CD14-positive monocyte (primary cell): Measurements from ENCODE around the gene TMEM134. TPM values are rescaled to one million over a fixed set of nuclear protein-coding genes. Genes with fewer than 3 reads are reported as not detected.

ENCODE experiments used
- DNase-seq, 3 donors: peaks; one replicate each; pipeline ENCODE4 v3.0.0-alpha.2; 2011 to 2022
- H2AFZ ChIP-seq: 2 replicates; pipeline ENCODE4 v1.6.0; 2012; ENCODE audit warnings: mild to moderate bottlenecking, low read depth, low read length, inconsistent platforms; ENCODE audit not compliant: insufficient read depth, poor library complexity, severe bottlenecking
- H3K27ac ChIP-seq, 2 donors: 1 replicate in 1 of 2; 2 replicates in 1 of 2; pipeline ENCODE4 v1.5.1; 2012 to 2013; ENCODE audit warnings: low read length in 2 of 2, control low read depth in 1 of 2, inconsistent platforms in 1 of 2, low read depth in 1 of 2, mild to moderate bottlenecking in 1 of 2
- H3K27me3 ChIP-seq, 2 donors: one replicate each; pipeline versions ENCODE4 v1.6.0 to v1.6.1; 2011 to 2013; ENCODE audit warnings: low read length in 2 of 2; ENCODE audit not compliant: control insufficient read depth in 2 of 2, insufficient read depth in 2 of 2
- H3K36me3 ChIP-seq, 2 donors: replicated peaks in 1 of 2; 1 replicate in 1 of 2; 2 replicates in 1 of 2; pipeline versions ENCODE4 v1.5.1 to v1.6.1; 2012 to 2013; ENCODE audit warnings: low read length in 2 of 2, control low read depth in 1 of 2, inconsistent platforms in 1 of 2, mild to moderate bottlenecking in 1 of 2; ENCODE audit not compliant: insufficient read depth in 2 of 2, control insufficient read depth in 1 of 2
- H3K4me1 ChIP-seq, 2 donors: 1 replicate in 1 of 2; 2 replicates in 1 of 2; pipeline versions ENCODE4 v1.5.1 to v1.6.1; 2012 to 2013; ENCODE audit warnings: low read length in 2 of 2, control low read depth in 1 of 2, inconsistent platforms in 1 of 2, mild to moderate bottlenecking in 1 of 2, moderate library complexity in 1 of 2; ENCODE audit not compliant: insufficient read depth in 2 of 2, control insufficient read depth in 1 of 2
- H3K4me2 ChIP-seq: replicated peaks from 2 replicates; pipeline ENCODE3; 2012; ENCODE audit warnings: low read length, moderate library complexity, mild to moderate bottlenecking; ENCODE audit not compliant: poor library complexity, severe bottlenecking; ENCODE audit errors: extremely low read depth
- H3K4me3 ChIP-seq, 3 experiments: fragments of 200-600 bp in 1 of 3; sonication (generic) in 1 of 3; replicated peaks in 1 of 3; 1 replicate in 2 of 3; 2 replicates in 1 of 3; pipeline ENCODE4 v1.5.1; 2011 to 2013; ENCODE audit warnings: low read length in 3 of 3, mild to moderate bottlenecking in 3 of 3, control low read depth in 2 of 3, low read depth in 2 of 3, inconsistent platforms in 1 of 3, moderate library complexity in 1 of 3
- H3K79me2 ChIP-seq: 2 replicates; pipeline ENCODE4 v1.6.0; 2012; ENCODE audit warnings: mild to moderate bottlenecking, control low read depth, inconsistent platforms, low read length, moderate library complexity; ENCODE audit not compliant: insufficient read depth
- H3K9ac ChIP-seq: 2 replicates; pipeline ENCODE4 v1.6.0; 2017; ENCODE audit warnings: low read length, mild to moderate bottlenecking; ENCODE audit not compliant: insufficient read depth, poor library complexity, severe bottlenecking
- H3K9me3 ChIP-seq, 2 donors: replicated peaks in 1 of 2; 1 replicate in 1 of 2; 2 replicates in 1 of 2; pipeline versions ENCODE4 v1.5.1 to v1.6.1; 2012 to 2013; ENCODE audit warnings: low read length in 2 of 2, control low read depth in 1 of 2; ENCODE audit not compliant: control insufficient read depth in 1 of 2, insufficient read depth in 1 of 2
- H4K20me1 ChIP-seq: 2 replicates; pipeline ENCODE4 v1.6.0; 2012; ENCODE audit warnings: mild to moderate bottlenecking, low read length, control low read depth, moderate library complexity; ENCODE audit not compliant: insufficient read depth
- H3K27ac Mint-ChIP-seq, 7 donors: one replicate each; pipeline ENCODE4 v1.8.0; 2020; ENCODE audit warnings: mild to moderate bottlenecking in 7 of 7, mixed read lengths in 7 of 7, moderate library complexity in 6 of 7, inconsistent platforms in 2 of 7
- H3K27me3 Mint-ChIP-seq, 3 donors: one replicate each; pipeline ENCODE4 v1.8.0; 2021 to 2022; ENCODE audit warnings: low read depth in 3 of 3, mild to moderate bottlenecking in 3 of 3, mixed read lengths in 3 of 3, moderate library complexity in 3 of 3, inconsistent platforms in 1 of 3
- H3K36me3 Mint-ChIP-seq, 2 donors: one replicate each; pipeline ENCODE4 v1.8.0; 2020; ENCODE audit warnings: mixed read lengths in 2 of 2, inconsistent platforms in 1 of 2, mild to moderate bottlenecking in 1 of 2
- H3K4me1 Mint-ChIP-seq: one replicate; pipeline ENCODE4 v1.8.0; 2020; ENCODE audit warnings: mild to moderate bottlenecking, mixed read lengths
- H3K4me3 Mint-ChIP-seq, 2 donors: one replicate each; pipeline ENCODE4 v1.8.0; 2020; ENCODE audit warnings: mild to moderate bottlenecking in 2 of 2, mixed read lengths in 2 of 2, moderate library complexity in 1 of 2
- H3K9me3 Mint-ChIP-seq, 7 donors: one replicate each; pipeline ENCODE4 v1.8.0; 2020 to 2022; ENCODE audit warnings: mixed read lengths in 7 of 7, mild to moderate bottlenecking in 6 of 7, moderate library complexity in 6 of 7, inconsistent platforms in 2 of 7
- WGBS: methylation state at CpG from one replicate; pipeline ENCODE4 v1.1.5; 2013; ENCODE audit warnings: missing lambda C conversion rate; ENCODE audit not compliant: insufficient coverage; 5-methylcytosine and 5-hydroxymethylcytosine counted together
- intact Hi-C, 2 donors: fragments of 100-400 bp; cut with micrococcal nuclease; formaldehyde crosslinking; loops; one replicate each; pipeline versions ENCODE4 v1.15.0 to v1.15.1; 2023
- polyA plus RNA-seq, 3 donors: library from polyadenylated mRNA; depleted of rRNA in 1 of 3; unstranded in 2 of 3; stranded (reverse) in 1 of 3; fragments of 300-500 nt in 2 of 3; fragments of >200 nt in 1 of 3; fragmentation: Illumina TruSeq in 2 of 3; gene quantifications; 1 replicate in 2 of 3; 2 replicates in 1 of 3; pipeline ENCODE4 v1.2.3, GENCODE V29; 2012 to 2021
- TF ChIP-seq, protein P1 (sequence below): fragments of 200-600 bp; IDR thresholded peaks from one replicate; pipeline ENCODE4 v1.8.0; 2022; ENCODE audit warnings: antibody characterized with exemption, mild to moderate bottlenecking

TMEM134 gene
- polyA plus RNA-seq, 3 donors: 67.4 to 104 (median 76.8) TPM

DNA sequence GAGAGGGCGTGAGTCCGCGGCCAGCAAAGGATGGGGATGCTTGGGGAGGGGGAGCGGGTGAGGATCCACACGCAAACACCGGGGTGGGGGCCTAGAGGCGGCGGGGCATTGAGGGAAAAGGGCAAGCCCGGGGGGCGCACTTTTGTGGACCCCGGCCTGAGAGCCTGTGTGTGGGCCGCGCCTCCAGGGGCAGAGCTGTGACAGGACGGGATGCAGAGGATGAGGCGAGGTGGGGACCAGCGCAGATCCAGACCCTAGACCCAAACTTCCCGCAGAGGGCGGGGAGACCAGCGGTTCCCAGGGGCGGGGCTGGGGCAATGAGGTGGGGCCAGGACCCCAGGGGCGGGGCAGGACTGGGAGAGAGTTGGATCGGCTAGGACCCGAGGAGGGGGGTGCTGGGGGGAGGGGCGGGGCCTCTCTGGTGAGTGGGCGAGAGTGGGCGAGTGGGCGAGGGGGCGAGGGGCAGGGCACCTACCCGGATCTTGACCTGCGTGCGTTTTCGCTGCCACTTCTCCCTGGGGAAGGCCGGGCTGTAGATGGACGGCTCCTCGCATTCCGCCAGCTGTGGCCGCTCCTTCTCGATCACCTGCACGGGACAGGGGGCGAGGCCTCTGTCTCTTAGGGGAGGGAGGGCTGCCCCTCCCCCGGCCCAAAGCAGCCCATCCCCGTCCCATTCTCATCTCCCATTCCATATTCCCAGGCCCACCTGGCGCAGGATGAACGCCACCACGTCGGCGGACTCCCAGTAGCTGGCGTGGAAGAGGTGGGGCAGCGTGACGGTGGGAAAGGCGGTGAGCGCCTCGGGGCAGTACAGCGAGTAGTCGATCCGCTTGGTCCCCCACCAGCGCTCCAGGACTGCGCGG lies 25.6 kb upstream of the TMEM134 start:
- H3K4me2 ChIP-seq: no peak overlapping the region
- H3K27me3 ChIP-seq: no peaks in the 10 kb centered on the region
- no peaks in the 10 kb centered on the region for H3K9me3 ChIP-seq
- H3K27me3 Mint-ChIP-seq: no peaks in the 10 kb centered on the region
- no peaks in the 10 kb centered on the region for H3K4me1 Mint-ChIP-seq
- intact Hi-C loops: no loop called here
- H3K79me2 ChIP-seq: peaks cover 6% of the 10 kb centered on the region
- no peak overlapping the region for H2AFZ ChIP-seq
- no peaks in the 10 kb centered on the region for H3K4me1 ChIP-seq
- H3K9me3 Mint-ChIP-seq: no peaks in the 10 kb centered on the region
- peaks cover 91 to 100% of the 10 kb centered on the region in 2 donors for H3K36me3 ChIP-seq
- no peak overlapping the region for H3K9ac ChIP-seq
- no peak for DNase-seq
- TF ChIP-seq, protein P1, sequence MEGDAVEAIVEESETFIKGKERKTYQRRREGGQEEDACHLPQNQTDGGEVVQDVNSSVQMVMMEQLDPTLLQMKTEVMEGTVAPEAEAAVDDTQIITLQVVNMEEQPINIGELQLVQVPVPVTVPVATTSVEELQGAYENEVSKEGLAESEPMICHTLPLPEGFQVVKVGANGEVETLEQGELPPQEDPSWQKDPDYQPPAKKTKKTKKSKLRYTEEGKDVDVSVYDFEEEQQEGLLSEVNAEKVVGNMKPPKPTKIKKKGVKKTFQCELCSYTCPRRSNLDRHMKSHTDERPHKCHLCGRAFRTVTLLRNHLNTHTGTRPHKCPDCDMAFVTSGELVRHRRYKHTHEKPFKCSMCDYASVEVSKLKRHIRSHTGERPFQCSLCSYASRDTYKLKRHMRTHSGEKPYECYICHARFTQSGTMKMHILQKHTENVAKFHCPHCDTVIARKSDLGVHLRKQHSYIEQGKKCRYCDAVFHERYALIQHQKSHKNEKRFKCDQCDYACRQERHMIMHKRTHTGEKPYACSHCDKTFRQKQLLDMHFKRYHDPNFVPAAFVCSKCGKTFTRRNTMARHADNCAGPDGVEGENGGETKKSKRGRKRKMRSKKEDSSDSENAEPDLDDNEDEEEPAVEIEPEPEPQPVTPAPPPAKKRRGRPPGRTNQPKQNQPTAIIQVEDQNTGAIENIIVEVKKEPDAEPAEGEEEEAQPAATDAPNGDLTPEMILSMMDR: no peak
- H3K4me3 ChIP-seq: no peak overlapping the region
- H3K27ac ChIP-seq: no peak overlapping the region
- no peak overlapping the region for H3K4me3 Mint-ChIP-seq
- H3K36me3 Mint-ChIP-seq: peaks cover 64 to 96% of the 10 kb centered on the region in 2 donors
- no peak overlapping the region for H3K27ac Mint-ChIP-seq
- whole genome bisulfite sequencing: 97% methylated on average over 40 of the region's 59 CpGs
- H4K20me1 ChIP-seq: peaks cover 90% of the 10 kb centered on the region

DNA sequence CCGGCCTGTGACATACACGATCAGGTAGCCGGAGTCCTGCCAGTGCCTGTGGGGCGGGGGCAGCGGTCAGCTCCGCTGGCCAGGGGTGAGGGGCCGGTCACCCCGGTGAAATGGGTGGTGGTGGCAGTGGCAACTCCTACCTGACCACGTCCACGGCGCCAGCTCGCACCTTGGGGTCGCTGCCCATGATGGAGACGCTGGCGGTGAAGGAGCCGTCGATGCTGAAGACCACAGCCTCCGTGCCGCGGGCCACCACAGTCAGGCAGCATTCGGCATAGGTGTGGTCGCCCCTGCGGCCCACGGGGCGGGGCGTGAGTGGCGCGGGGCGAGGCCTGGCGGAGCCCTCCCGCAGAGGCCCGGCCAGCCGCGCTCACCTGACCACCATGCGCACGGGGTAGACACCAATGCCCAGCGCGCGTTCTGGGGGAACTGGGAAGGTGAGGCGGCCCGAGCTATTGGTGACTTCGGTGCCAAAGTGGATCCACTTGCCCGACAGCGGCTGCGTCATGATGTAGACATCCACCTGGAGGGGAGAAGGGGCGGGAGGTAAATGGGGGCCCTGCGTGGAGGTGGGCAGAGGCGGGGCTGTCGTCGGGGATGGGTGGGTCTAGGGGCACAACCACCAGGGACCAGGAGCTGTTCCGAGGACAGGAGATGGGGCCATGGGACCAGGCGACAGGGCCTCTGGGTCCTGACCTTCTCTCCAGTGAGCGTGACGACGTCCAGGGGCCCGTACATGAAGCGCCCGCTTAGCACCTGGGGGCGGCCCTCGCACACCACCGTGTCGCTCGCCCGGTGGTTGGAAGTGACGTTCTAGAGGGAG lies 24.7 kb upstream of the TMEM134 start:
- Histone ChIP-seq H3K4me2 (no peak overlapping the region), H3K79me2 (peaks cover 6% of the 10 kb centered on the region), H3K4me3 (no peak overlapping the region), H3K27me3 (no peaks in the 10 kb centered on the region), H3K9ac (no peak overlapping the region), H3K36me3 (peaks cover 94 to 100% of the 10 kb centered on the region in 2 donors), H3K27ac (no peak overlapping the region), H4K20me1 (peaks cover 92% of the 10 kb centered on the region), H3K4me1 (no peaks in the 10 kb centered on the region), H3K9me3 (no peaks in the 10 kb centered on the region), H2AFZ (no peak overlapping the region)
- H3K4me3 Mint-ChIP-seq: no peak overlapping the region
- H3K27me3 Mint-ChIP-seq: no peaks in the 10 kb centered on the region
- DNase-seq: no peak
- intact Hi-C loops: no loop called here
- no peaks in the 10 kb centered on the region for H3K4me1 Mint-ChIP-seq
- no peak overlapping the region for H3K27ac Mint-ChIP-seq
- WGBS: 96% methylated on average over 51 of the region's 65 CpGs
- TF ChIP-seq, protein P1: no peak
- no peaks in the 10 kb centered on the region for H3K9me3 Mint-ChIP-seq
- peaks cover 64 to 96% of the 10 kb centered on the region in 2 donors for H3K36me3 Mint-ChIP-seq
